NCI-H2107 treated with DMSO at 0.1 percent for 48 hours (cell line): Measurements from ENCODE around the gene CACNG3.
"Not testable (repeated sequence)": the region's sequence is repeated elsewhere in the genome, so short reads cannot be mapped to it uniquely, and the experiment has no call there.

ENCODE experiments used
- DNase-seq: peaks from one replicate; lab custom pipeline; 2025; ENCODE audit not compliant: unreplicated experiment; lab: John Stamatoyannopoulos, UW

CACNG3 gene

GRCh38 chr16:24255456-24256371 is at the start of gene CACNG3:
Gene CACNG3 (plus strand): TSS chr16:24256335. CDS start chr16:24256755, 420 bp downstream.
- DNase-seq = no peak

GRCh38 chr16:24206926-24207325 is 49.2 kb upstream of the CACNG3 start:
- no peak for DNase-seq

- peak; percentile 0 for DNase-seq
Observed at GRCh38 chr16:24208710-24209109, 47.4 kb upstream of the CACNG3 start.

- no peak for DNase-seq
Observed at GRCh38 chr16:24214992-24215391, 41.1 kb upstream of the CACNG3 start.

GRCh38 chr16:24216961-24217360 is 39.2 kb upstream of the CACNG3 start:
- no peak for DNase-seq

GRCh38 chr16:24217461-24217860 is 38.7 kb upstream of the CACNG3 start:
- no peak for DNase-seq

- DNase-seq = no peak
Observed at GRCh38 chr16:24218299-24218698, 37.8 kb upstream of the CACNG3 start.

- DNase-seq = no peak
Observed at GRCh38 chr16:24221219-24221618, 34.9 kb upstream of the CACNG3 start.

GRCh38 chr16:24228514-24228913 is 27.6 kb upstream of the CACNG3 start:
- no peak for DNase-seq

GRCh38 chr16:24232936-24233335 is 23.2 kb upstream of the CACNG3 start:
- no peak for DNase-seq

GRCh38 chr16:24234737-24235136 is 21.4 kb upstream of the CACNG3 start:
- no peak for DNase-seq

GRCh38 chr16:24235806-24236205 is 20.3 kb upstream of the CACNG3 start:
- no peak for DNase-seq

GRCh38 chr16:24238846-24239245 is 17.3 kb upstream of the CACNG3 start:
- DNase-seq = not testable (repeated sequence)

- DNase-seq = no peak
Observed at GRCh38 chr16:24246911-24247607, 9.1 kb upstream of the CACNG3 start.

GRCh38 chr16:24253192-24253591 is 2.9 kb upstream of the CACNG3 start:
- DNase-seq = peak; percentile 27

- DNase-seq = no peak
Observed at GRCh38 chr16:24257958-24258357, 1.8 kb downstream of the CACNG3 start.

- DNase-seq = no peak
Observed at GRCh38 chr16:24258791-24259190, 2.7 kb downstream of the CACNG3 start.

GRCh38 chr16:24262816-24263215 is 6.7 kb downstream of the CACNG3 start:
- DNase-seq = no peak

GRCh38 chr16:24270721-24271442 is 14.7 kb downstream of the CACNG3 start:
- no peak for DNase-seq

- DNase-seq = no peak
Observed at GRCh38 chr16:24272379-24272778, 16.2 kb downstream of the CACNG3 start.

GRCh38 chr16:24273508-24274182 is 17.5 kb downstream of the CACNG3 start:
- no peak for DNase-seq
